Kidney (tissue), 14 donors: ENCODE data around the gene NCOR1. TPM values are rescaled to one million over a fixed set of nuclear protein-coding genes. Genes with fewer than 3 reads are reported as not detected.
"Not testable (repeated sequence)": the region's sequence is repeated elsewhere in the genome, so short reads cannot be mapped to it uniquely, and the experiment has no call there.

Experiments used
- DNase-seq, 5 donors: peaks; one replicate each; pipeline ENCODE4 v3.0.0-alpha.2; 2013 to 2020
- FAIRE-seq: peaks from 2 replicates; lab custom pipeline; 2012; peaks lifted over from hg19 to GRCh38; lab: Jason Lieb, UNC
- H3K27ac ChIP-seq, 2 donors: one replicate each; pipeline ENCODE4 v1.7.0; 2013; ENCODE audit warnings: low read depth in 2 of 2, low read length in 2 of 2, inconsistent platforms in 1 of 2
- H3K27me3 ChIP-seq: one replicate; pipeline ENCODE4 v1.7.1; 2013; ENCODE audit warnings: low read length, inconsistent platforms; ENCODE audit not compliant: control insufficient read depth, insufficient read depth
- H3K36me3 ChIP-seq, 3 donors: one replicate each; pipeline versions ENCODE4 v1.7.0 to v1.7.1; 2013; ENCODE audit warnings: low read length in 3 of 3, control low read depth in 1 of 3, inconsistent platforms in 1 of 3; ENCODE audit not compliant: insufficient read depth in 3 of 3, control insufficient read depth in 2 of 3
- H3K4me1 ChIP-seq, 3 donors: one replicate each; pipeline versions ENCODE4 v1.7.0 to v1.7.1; 2013; ENCODE audit warnings: low read length in 3 of 3, inconsistent platforms in 1 of 3, low read depth in 1 of 3; ENCODE audit not compliant: control insufficient read depth in 2 of 3, insufficient read depth in 2 of 3
- H3K4me3 ChIP-seq, 3 donors: one replicate each; pipeline versions ENCODE4 v1.7.0 to v1.8.1; 2013; ENCODE audit warnings: low read length in 3 of 3, control low read depth in 1 of 3, inconsistent platforms in 1 of 3
- H3K9ac ChIP-seq, 3 donors: one replicate each; pipeline versions ENCODE4 v1.7.0 to v1.7.1; 2013; ENCODE audit warnings: low read length in 3 of 3, control low read depth in 1 of 3, inconsistent platforms in 1 of 3
- H3K9me3 ChIP-seq, 3 donors: one replicate each; pipeline versions ENCODE4 v1.7.0 to v1.7.1; 2013; ENCODE audit warnings: low read length in 3 of 3, control low read depth in 1 of 3, inconsistent platforms in 1 of 3; ENCODE audit not compliant: control insufficient read depth in 2 of 3, insufficient read depth in 1 of 3
- intact Hi-C: fragments of 100-400 bp; cut with DNase I; formaldehyde crosslinking; loops from one replicate; pipeline ENCODE4 v1.11.1; 2022
- polyA plus RNA-seq: library from polyadenylated mRNA; stranded (reverse); fragments of 350-450 nt; fragmentation: Illumina TruSeq; extraction: RNeasy Lipid Tissue Mini Kit (QIAGEN cat#74804); gene quantifications from one replicate; pipeline ENCODE4 v1.2.3, GENCODE V29; 2014; ENCODE audit warnings: low read depth, low replicate concordance; ENCODE audit not compliant: insufficient read depth
- total RNA-seq: library from RNA; stranded (reverse); fragmentation: NEBNext Ultra II Directional; extraction: Animal tissue kit (Norgen Biotek cat#: 25700); gene quantifications from one replicate; pipeline ENCODE4 v1.2.1, GENCODE V29; 2021
- TF ChIP-seq, protein P1 (sequence below): IDR thresholded peaks from 3 replicates; pipeline ENCODE4 v1.5.1; 2012; ENCODE audit warnings: mild to moderate bottlenecking, moderate library complexity, borderline replicate concordance; ENCODE audit not compliant: insufficient read depth; ENCODE audit errors: extremely low read depth
- donor health status: control.
- donor health status: control.
- donor health status: control.
- donor health status: control.
- donor health status: control.
- donor health status: DM: yes; HTN: yes; CAD: no.
- donor health status: Normal renal cell carcinoma (clear cell type).

Gene NCOR1
- total and polyA plus RNA-seq, 2 donors from 2014 or later = 44.9 to 136 TPM

GRCh38 chr17:16243385-16243784 lies 28.1 kb upstream of the NCOR1 start:
- no peaks in the 10 kb centered on the region for H3K9me3 ChIP-seq
- no peak for FAIRE-seq
- intact Hi-C loops = no loop called here

DNA sequence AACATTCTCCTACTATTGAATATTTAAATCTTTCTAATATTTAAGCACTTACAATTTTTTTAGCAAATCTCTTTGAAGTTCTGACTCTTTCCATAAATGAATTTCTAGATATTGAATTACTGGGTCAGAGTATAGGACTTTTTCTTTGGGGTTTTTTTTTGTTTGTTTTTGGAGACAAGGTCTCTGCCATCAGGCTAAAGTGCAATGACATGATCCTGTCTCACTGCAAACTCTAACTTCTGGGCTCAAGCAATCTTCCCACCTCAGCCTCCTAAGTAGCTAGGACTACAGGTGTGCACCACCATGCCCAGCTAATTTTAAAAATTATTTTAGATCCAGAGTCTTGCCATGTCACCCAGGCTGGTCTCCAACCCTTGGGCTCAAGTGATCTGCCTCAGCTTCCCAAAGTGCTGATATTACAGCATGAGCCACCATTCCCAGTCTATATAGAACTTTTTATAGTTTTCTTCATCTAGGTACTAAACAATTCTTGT lies 26.6 kb upstream of the NCOR1 start:
- no peaks in the 10 kb centered on the region for H3K4me1 ChIP-seq
- H3K9ac ChIP-seq = no peak overlapping the region
- intact Hi-C loops = no loop called here
- H3K9me3 ChIP-seq = no peaks in the 10 kb centered on the region
- H3K27me3 ChIP-seq = no peaks in the 10 kb centered on the region
- TF ChIP-seq, protein P1, sequence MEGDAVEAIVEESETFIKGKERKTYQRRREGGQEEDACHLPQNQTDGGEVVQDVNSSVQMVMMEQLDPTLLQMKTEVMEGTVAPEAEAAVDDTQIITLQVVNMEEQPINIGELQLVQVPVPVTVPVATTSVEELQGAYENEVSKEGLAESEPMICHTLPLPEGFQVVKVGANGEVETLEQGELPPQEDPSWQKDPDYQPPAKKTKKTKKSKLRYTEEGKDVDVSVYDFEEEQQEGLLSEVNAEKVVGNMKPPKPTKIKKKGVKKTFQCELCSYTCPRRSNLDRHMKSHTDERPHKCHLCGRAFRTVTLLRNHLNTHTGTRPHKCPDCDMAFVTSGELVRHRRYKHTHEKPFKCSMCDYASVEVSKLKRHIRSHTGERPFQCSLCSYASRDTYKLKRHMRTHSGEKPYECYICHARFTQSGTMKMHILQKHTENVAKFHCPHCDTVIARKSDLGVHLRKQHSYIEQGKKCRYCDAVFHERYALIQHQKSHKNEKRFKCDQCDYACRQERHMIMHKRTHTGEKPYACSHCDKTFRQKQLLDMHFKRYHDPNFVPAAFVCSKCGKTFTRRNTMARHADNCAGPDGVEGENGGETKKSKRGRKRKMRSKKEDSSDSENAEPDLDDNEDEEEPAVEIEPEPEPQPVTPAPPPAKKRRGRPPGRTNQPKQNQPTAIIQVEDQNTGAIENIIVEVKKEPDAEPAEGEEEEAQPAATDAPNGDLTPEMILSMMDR = no peak
- no peak overlapping the region for H3K4me3 ChIP-seq
- H3K36me3 ChIP-seq = no peaks in the 10 kb centered on the region
- H3K27ac ChIP-seq = no peak overlapping the region
- no peak for FAIRE-seq
- DNase-seq = no peak

More at GRCh38 chr17:16243385-16243784, 28.1 kb upstream of the NCOR1 start:
- Histone ChIP-seq H3K4me3 (no peak overlapping the region), H3K27me3 (no peaks in the 10 kb centered on the region), H3K4me1 (peaks cover 0 to 3% (median 2%) of the 10 kb centered on the region in 3 donors), H3K27ac (no peak overlapping the region), H3K36me3 (no peaks in the 10 kb centered on the region), H3K9ac (no peak overlapping the region)
- no peak for DNase-seq
- TF ChIP-seq, protein P1 = no peak

GRCh38 chr17:16239931-16240330 lies 24.6 kb upstream of the NCOR1 start:
- Histone ChIP-seq H3K4me3 (no peak overlapping the region), H3K36me3 (no peaks in the 10 kb centered on the region), H3K4me1 (no peaks in the 10 kb centered on the region), H3K27me3 (no peaks in the 10 kb centered on the region), H3K9me3 (no peaks in the 10 kb centered on the region), H3K27ac (no peak overlapping the region), H3K9ac (no peak overlapping the region)
- TF ChIP-seq, protein P1 = no peak
- FAIRE-seq = no peak
- no peak for DNase-seq
- intact Hi-C loops = no loop called here

DNA sequence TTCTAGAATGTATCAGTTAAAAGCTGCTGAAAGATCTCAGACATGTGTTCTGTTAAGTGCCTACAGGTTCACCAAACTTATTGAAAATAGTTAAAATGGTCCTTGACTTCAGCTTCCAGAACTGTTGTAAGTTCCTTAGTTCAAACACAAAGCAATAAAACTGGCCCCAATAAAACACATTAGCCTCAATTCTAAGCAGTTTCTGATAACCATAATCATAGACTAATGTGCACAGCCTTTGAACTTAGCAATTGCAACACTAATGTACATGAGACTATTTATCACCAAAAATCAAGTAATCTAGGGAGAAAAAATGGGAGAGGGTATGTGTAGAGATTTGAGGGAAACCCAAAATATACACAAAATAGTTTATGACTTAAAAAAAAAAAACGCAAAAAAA lies 17.1 kb upstream of the NCOR1 start:
- H3K4me1 ChIP-seq = no peaks in the 10 kb centered on the region

DNA sequence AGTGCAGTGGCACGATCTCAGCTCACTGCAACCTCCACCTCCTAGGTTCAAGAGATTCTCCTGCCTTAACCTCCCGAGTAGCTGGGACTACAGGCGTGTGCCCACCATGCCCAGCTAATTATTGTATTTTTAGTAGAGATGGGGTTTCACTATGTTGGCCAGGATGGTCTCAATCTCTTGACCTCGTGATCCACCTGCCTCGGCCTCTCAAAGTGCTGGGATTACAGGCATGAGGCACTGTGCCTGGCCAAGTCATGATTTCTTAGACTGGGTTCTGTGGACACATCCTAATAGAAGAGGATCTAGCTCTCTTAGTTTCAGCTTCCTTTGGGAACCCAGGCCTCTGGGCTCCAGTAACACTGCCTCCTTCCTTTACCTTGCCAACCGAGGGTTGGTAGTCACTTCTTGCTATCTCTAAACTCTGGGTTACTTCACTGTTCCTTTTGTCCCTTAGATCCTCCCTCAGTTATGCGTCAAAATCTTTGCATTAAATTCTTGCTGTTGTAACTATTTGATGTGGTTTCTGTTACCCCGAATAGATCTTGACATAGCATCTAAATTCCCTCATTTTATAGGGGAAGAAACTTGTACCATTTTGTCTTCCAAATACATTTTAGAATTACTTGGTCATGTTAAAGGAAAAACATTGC lies 14.7 kb upstream of the NCOR1 start:
- H3K36me3 ChIP-seq, H3K9ac ChIP-seq, H3K4me1 ChIP-seq, intact Hi-C loops, H3K27ac ChIP-seq, H3K9me3 ChIP-seq, FAIRE-seq, H3K27me3 ChIP-seq, DNase-seq, H3K4me3 ChIP-seq: not testable (repeated sequence)

More for the DNA sequence above, 17.1 kb upstream of the NCOR1 start:
- H3K4me3 ChIP-seq = no peak overlapping the region
- DNase-seq (no peak), FAIRE-seq (no peak)
- TF ChIP-seq, protein P1 = no peak
- intact Hi-C loops = no loop called here
- no peaks in the 10 kb centered on the region for H3K27me3 ChIP-seq
- no peaks in the 10 kb centered on the region for H3K36me3 ChIP-seq
- no peaks in the 10 kb centered on the region for H3K9me3 ChIP-seq
- H3K27ac ChIP-seq = no peak overlapping the region
- no peak overlapping the region for H3K9ac ChIP-seq
